CD4-positive, alpha-beta T cell treated with Interleukin-6 at 100 ng/mL for 8 hours (primary cell): ENCODE data around the gene ASPSCR1.

Experiments
- DNase-seq: peaks from one replicate; pipeline ENCODE4 v3.0.0-alpha.2; 2020; ENCODE audit warnings: mixed read lengths, low spot score

ASPSCR1 gene

GRCh38 chr17:82013341-82013740 lies 35.9 kb downstream of the ASPSCR1 start:
- DNase-seq: no peak

DNA sequence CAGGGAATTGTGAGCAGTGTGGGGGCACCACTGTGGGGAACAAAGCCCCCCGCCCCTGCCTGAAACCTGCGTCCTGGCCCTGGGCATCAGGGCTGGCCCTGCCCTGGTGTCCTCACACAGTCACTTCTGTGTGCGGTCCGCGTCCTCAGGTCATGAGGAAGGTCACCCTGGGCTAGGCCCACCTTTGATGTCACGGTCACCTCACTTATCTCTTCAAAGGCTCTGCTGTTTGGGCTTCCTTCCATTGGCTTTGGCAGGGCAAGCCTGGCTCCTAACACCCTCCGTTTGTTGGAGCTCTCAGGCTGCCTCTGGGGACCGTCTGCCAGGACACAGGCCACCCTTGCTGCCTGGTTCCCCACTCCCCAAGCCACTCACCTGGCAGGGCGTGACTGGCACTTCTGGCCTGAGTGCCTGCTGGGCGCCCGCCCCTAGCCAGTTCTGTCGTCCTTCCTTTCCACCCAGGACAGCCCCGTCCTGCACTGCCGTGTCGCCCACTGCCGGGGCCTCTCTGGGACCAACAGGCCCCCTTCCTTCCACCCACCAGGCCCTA lies 36.4 kb downstream of the ASPSCR1 start:
- DNase-seq: no peak

DNA sequence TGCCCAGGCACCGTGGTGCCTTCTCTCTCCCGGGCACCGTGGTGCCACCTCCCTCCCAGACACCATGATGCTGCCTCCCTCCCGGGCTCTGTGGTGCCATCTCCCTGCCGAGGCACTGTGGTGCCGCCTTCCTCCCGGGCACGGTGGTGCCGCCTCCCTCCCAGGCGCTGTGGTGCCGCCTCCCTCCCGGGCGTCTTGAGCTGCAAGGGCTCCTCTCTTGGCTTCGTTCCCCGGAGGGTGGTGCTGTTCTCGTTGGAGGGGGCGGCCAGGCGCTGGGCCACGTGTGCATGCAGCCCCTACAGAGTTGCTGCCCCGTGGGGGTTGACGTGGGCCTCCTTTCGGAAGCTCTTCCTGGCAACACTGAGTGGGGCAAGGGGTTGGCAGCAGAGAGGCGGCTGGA lies 37.0 kb downstream of the ASPSCR1 start:
- DNase-seq: no peak

DNA sequence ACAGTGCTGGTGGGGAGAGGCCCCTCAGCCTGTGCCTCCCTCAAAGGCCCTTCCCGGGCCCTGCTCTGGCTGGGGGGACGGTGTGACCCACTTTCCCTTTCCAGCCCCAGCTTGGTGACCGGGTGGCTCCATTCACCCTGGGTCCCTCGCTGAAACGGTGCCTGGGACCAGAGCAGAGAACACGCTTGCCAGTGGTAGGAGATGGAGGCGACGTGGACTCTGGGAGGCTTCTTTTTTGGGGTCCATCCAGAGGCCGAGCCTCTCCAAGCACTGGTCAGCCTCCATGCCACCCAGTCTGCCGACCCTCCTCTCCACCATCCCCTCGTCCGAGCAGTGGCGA lies 37.5 kb downstream of the ASPSCR1 start:
- no peak for DNase-seq

GRCh38 chr17:82015311-82015971 lies 38.0 kb downstream of the ASPSCR1 start:
- no peak for DNase-seq

- no peak for DNase-seq
Measured at GRCh38 chr17:82016061-82016874, 38.8 kb downstream of the ASPSCR1 start.

DNA sequence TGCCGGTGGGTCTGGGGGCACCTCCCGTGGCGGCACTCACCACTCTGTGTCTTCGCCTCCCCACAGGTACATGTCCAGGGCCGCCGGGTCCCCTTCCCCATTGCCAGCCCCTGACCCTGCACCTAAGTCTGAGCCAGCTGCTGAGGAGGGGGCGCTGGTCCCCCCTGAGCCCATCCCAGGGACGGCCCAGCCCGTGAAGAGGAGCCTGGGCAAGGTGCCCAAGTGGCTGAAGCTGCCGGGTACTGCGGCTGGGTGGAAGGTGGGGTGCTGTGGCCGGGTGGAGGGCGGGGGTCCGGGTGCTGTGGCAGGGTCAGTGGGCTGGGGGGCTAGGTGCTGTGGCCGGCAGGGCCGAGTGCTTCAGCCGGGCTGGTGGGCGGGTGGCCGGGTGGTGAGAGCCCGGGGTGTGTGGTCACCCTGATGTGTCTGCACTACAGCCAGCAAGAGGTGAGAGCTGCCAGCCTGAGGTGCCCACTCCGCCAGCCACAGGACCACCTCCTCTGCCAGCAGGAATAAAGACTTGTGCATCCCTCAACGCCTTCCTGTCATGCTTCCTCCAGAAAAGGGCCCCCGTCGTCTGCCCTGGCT lies 39.5 kb downstream of the ASPSCR1 start:
- DNase-seq: no peak

DNA sequence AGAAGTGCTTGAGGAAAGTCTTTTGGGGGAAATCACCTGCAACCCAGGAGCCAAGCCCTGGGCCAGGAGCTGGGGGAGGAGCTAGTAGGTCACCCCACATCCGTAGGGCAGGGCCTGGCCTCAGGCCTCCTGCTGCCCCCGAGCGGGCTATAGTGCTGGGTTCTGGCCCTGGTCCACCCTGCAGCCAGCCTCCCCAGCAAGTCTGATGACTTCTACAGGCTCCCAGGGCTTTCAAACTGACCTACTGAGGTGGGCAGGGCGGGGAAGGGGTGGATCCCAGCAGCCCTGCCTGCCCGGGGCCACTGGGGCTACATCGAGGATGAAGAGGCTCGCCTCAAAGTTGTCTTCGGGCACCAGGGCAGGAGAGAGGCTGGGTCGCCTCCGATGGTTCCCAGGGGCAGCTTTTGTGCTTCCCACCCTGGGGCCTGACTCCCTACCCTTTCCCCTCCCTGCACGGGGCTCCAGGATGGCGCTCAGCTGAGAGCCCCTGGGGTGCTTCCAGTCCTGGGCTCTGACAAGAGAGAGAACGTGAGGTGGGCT lies 40.3 kb downstream of the ASPSCR1 start:
- no peak for DNase-seq

- DNase-seq: no peak
Measured at GRCh38 chr17:82018152-82018988, 40.9 kb downstream of the ASPSCR1 start.

GRCh38 chr17:82018989-82019689 lies 41.7 kb downstream of the ASPSCR1 start:
- DNase-seq: no peak

DNA sequence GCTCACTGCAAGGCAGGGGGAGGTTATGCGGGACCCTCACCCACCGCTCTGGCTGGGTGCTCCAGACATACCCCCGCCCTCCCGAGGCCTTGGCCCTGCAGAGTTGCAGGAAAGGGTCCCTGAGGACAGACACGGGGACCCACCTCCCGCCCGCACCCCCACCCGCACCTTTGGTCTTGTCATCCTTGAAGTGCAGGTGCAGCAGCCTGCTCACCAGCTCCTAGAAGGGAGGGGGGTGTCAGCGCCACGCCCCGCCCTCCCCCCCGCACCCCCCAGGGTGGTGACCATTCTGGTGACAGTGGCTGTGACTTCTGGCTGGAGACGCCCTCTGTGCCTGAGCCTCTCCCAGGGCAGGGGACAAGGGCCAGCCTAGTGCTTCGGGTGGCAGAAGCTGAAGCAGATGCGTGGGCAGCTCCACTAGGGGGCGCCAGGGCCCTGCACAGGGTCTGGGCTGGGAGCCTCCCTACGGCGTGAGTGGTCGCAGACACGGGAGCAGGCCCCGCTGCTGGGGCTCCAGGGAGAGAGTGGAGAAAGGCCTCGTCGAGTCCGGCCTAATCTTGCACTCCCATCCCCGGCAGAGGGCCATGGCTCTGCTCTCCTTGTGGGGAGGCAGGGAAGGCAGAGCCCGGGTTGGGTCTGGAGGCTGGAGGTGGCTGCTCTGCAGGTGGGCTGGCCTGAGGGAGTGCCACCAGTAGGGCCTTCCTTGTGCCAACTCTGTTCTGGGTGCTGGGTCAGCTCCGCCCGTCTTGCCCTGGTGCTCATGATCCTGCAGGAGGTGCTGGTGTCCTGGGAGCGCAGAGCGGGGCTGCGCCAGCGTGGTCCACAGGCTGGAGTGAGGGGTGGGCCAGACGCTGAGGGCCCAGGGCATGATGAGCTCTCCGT lies 42.5 kb downstream of the ASPSCR1 start:
- peak; percentile 54 for DNase-seq

DNA sequence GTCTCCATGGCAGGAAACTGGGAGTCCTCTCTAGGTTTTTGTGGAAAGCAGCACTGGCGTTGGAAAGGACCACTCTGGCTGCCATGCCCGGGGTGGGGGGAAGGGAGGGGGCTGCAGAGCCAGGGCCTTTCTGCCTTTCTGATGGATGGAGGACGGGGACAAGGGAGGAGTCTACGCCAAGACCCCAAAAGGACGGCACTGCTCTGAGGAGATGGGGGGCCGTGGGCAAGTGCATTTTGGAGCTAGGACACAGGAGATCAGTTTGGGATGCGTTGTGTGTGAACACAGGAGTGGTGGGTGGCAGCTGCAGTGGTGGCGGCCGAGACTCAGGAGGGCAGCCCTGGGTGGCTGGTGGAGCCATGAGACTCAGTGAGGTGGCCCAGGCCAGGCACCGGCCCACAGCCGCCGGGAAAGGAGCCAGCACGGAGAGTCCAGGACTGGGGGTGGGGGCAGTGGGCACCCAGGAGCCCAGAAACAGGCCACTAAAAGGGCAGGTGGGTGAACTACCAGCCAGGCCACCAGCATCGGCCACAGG lies 43.2 kb downstream of the ASPSCR1 start:
- no peak for DNase-seq

DNA sequence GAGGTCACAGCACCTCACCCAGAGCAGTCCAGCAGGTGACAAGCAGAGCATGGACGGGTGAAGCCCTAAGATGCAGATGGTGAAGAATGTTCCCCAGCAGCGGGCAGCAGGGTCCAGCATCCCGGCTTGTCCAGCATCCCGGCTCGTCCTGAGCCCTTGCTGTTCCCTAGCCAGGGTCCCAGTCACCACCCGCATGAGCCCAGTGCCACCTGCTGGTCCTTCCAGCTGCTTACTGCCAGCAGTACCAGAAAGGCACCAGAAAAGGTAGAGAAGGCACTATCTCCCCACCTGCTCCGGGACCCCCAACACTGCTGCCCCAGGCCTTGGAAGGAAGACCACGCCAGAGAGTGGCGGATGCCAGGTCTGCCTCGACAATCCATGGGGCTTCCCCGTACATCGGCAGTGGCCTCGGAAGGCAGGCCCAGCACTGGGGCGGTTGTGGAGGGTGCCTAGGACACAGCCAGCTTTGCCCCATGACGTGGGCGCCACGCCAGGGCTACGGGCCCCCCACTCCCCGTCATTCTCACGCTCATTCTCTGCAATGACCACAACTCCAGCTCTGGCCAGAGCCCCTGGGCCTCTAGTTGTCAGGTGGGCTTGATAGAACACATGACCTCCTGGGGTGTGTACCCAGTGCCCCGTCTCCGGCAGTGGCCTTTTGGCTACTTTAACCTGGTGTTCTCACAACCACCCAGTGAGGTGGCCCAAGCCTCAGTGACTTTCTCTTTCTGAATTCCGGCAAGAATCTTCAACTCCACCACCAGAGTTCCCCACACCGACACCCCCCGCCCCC lies 43.9 kb downstream of the ASPSCR1 start:
- DNase-seq: peak; percentile 53

DNA sequence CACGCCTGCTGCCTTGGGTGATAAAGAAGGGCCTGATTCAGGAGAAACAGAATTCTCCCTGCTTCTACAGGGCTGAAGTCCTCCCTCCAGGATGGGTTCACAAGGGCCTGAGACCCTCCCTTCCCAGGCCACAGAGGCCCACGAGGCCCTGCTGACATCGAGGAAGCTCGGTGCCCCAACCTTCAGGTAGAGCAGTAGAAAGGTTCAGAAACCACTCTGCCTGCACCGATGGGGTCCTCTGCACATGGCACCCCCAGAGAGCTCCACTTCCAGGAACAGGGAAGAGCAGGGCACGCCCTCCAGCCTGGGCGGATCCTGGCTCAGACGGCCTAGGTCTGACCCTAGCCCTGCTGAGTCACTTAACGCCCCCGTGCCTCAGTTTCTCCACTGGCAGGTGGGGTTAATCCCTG lies 44.5 kb downstream of the ASPSCR1 start:
- no peak for DNase-seq

GRCh38 chr17:82022310-82022980 lies 45.0 kb downstream of the ASPSCR1 start, which contains the start of gene CENPX:
Gene CENPX (minus strand): TSS chr17:82022878. CDS start chr17:82022861, 17 bp downstream.
- DNase-seq: no peak

- DNase-seq: peak; percentile 100
Measured at GRCh38 chr17:82022981-82023446, 45.6 kb downstream of the ASPSCR1 start, which contains the start of gene LRRC45. Gene LRRC45 (plus strand): TSS chr17:82023305. CDS start chr17:82023644, 339 bp downstream.

GRCh38 chr17:82023447-82024241 lies 46.2 kb downstream of the ASPSCR1 start:
- no peak for DNase-seq
